Endothelial cell of umbilical vein (primary cell): ENCODE data around the gene ERCC1. TPM values are rescaled to one million over a fixed set of nuclear protein-coding genes. Genes with fewer than 3 reads are reported as not detected.

Source experiments
- BruUV-seq: library from RNA; stranded (reverse); fragments of 400-500 nt; replicated peaks from 2 replicates; lab custom pipeline; 2021; lab: Mats Ljungman, UMichigan
- CTCF ChIA-PET: fragments of 300-600, 350-600 bp; sonication (Branson Sonifier 250); formaldehyde crosslinking; loops from one replicate; lab custom pipeline; 2021; ENCODE audit warnings: antibody characterized with exemption, inconsistent platforms; lab: Charles Lee
- POLR2A ChIA-PET: fragments of 300-600, 350-600 bp; sonication (Branson Sonifier 250); formaldehyde crosslinking; loops from one replicate; lab custom pipeline; 2021; ENCODE audit warnings: antibody characterized with exemption, inconsistent platforms; lab: Charles Lee
- DNase-seq: peaks from one replicate; pipeline ENCODE4 v3.0.0-alpha.2; 2011; ENCODE audit warnings: low read depth, low spot score
- FAIRE-seq: peaks from 2 replicates; lab custom pipeline; 2011; peaks lifted over from hg19 to GRCh38; lab: Jason Lieb, UNC
- H2AFZ ChIP-seq: 2 replicates; pipeline ENCODE4 v1.6.0; 2012; ENCODE audit warnings: low read depth, low read length, control low read depth, inconsistent platforms
- H3K27ac ChIP-seq: 2 replicates; pipeline ENCODE4 v1.5.1; 2011; ENCODE audit warnings: low read depth, mild to moderate bottlenecking, control low read depth, low read length, moderate library complexity; ENCODE audit not compliant: insufficient read depth
- H3K27me3 ChIP-seq, 2 experiments: 2 replicates each; pipeline versions ENCODE4 v1.6.0 to v1.6.1; 2011; ENCODE audit warnings: low read length in 2 of 2, mixed read lengths in 1 of 2; ENCODE audit not compliant: control insufficient read depth in 2 of 2, insufficient read depth in 2 of 2
- H3K36me3 ChIP-seq, 2 experiments: 2 replicates in 1 of 2; 3 replicates in 1 of 2; pipeline ENCODE4 v1.5.1; 2011; ENCODE audit warnings: low read length in 2 of 2, mild to moderate bottlenecking in 1 of 2, moderate library complexity in 1 of 2; ENCODE audit not compliant: control insufficient read depth in 2 of 2, insufficient read depth in 2 of 2; ENCODE audit errors: extremely low read depth in 1 of 2
- H3K4me1 ChIP-seq: 3 replicates; pipeline ENCODE4 v1.5.1; 2011; ENCODE audit warnings: mild to moderate bottlenecking, low read length; ENCODE audit not compliant: control insufficient read depth, insufficient read depth; ENCODE audit errors: extremely low read depth
- H3K4me2 ChIP-seq: 2 replicates; pipeline ENCODE4 v1.6.1; 2011; ENCODE audit warnings: low read length, control low read depth, mixed read lengths; ENCODE audit not compliant: insufficient read depth
- H3K4me3 ChIP-seq, 3 experiments: fragments of 200-600 bp in 1 of 3; sonication (generic), shearing (Covaris generic) in 1 of 3; replicated peaks in 1 of 3; 2 replicates each; pipeline ENCODE4 v1.5.1; 2011 to 2016; ENCODE audit warnings: control low read depth in 3 of 3, low read length in 3 of 3, mild to moderate bottlenecking in 2 of 3, inconsistent platforms in 1 of 3, low read depth in 1 of 3, moderate library complexity in 1 of 3; ENCODE audit not compliant: insufficient read depth in 1 of 3
- H3K79me2 ChIP-seq: 2 replicates; pipeline ENCODE4 v1.6.0; 2012; ENCODE audit warnings: low read length, inconsistent platforms; ENCODE audit not compliant: control insufficient read depth, insufficient read depth
- H3K9ac ChIP-seq: replicated peaks from 2 replicates; pipeline ENCODE3; 2011; ENCODE audit warnings: low read length, control low read depth; ENCODE audit not compliant: insufficient read depth; ENCODE audit errors: extremely low read depth
- H3K9me1 ChIP-seq: replicated peaks from 3 replicates; pipeline ENCODE4 v1.6.0; 2011; ENCODE audit warnings: mild to moderate bottlenecking, low read length; ENCODE audit not compliant: control insufficient read depth, insufficient read depth; ENCODE audit errors: extremely low read depth
- H3K9me3 ChIP-seq: replicated peaks from 2 replicates; pipeline ENCODE4 v1.5.1; 2012; ENCODE audit warnings: low read length, inconsistent platforms; ENCODE audit not compliant: control insufficient read depth, insufficient read depth
- H4K20me1 ChIP-seq: replicated peaks from 2 replicates; pipeline ENCODE3; 2011; ENCODE audit warnings: mild to moderate bottlenecking, low read length; ENCODE audit not compliant: control insufficient read depth, insufficient read depth; ENCODE audit errors: extremely low read depth
- CTCF ChIP-seq, 2 donors: IDR thresholded peaks; 1 replicate in 1 of 2; 2 replicates in 1 of 2; pipeline ENCODE4 v1.5.1; 2011; ENCODE audit warnings: low read length in 2 of 2, mild to moderate bottlenecking in 2 of 2, moderate library complexity in 2 of 2, control low read depth in 1 of 2, inconsistent platforms in 1 of 2, low read depth in 1 of 2; ENCODE audit not compliant: insufficient read depth in 1 of 2; ENCODE audit errors: extremely low read depth in 1 of 2
- EZH2 ChIP-seq: IDR thresholded peaks from 2 replicates; pipeline ENCODE4 v1.6.1; 2012; ENCODE audit warnings: borderline replicate concordance, low read depth, mild to moderate bottlenecking, moderate library complexity, low read length, inconsistent platforms; ENCODE audit not compliant: severe bottlenecking
- MAX ChIP-seq: IDR thresholded peaks from 2 replicates; pipeline ENCODE4 v1.6.1; 2011; ENCODE audit not compliant: insufficient read depth, insufficient read length
- MYC ChIP-seq: IDR thresholded peaks from one replicate; pipeline ENCODE4 v1.6.1; 2011; ENCODE audit warnings: mild to moderate bottlenecking, low read depth, low read length
- dilution Hi-C: fragments of 300-500 bp; cut with MboI; formaldehyde crosslinking; loops from one replicate; pipeline ENCODE4 v1.15.0; 2019; ENCODE audit warnings: low sequenced_read_pairs; ENCODE audit not compliant: extremely low pct_ligation_motif_present
- intact Hi-C: fragments of 100-400 bp; cut with micrococcal nuclease; formaldehyde crosslinking; loops from one replicate; pipeline ENCODE4 v1.10.0; 2022
- polyA plus RNA-seq, 4 experiments: library from polyadenylated mRNA; depleted of rRNA in 3 of 4; stranded (reverse) in 3 of 4; unstranded in 1 of 4; fragments of >200 nt; gene quantifications; 2 replicates each; pipeline versions ENCODE4 v1.2.1 to v1.2.3, GENCODE V29; 2011 to 2012; ENCODE audit warnings: missing spikeins in 1 of 4
- total RNA-seq: library from RNA; stranded (reverse); gene quantifications from 2 replicates; pipeline ENCODE4 v1.2.3, GENCODE V29; 2021

ERCC1 gene
- total and polyA plus RNA-seq, 2 donors (not counting 3 experiments of a cell fraction or from before 2014, with no cell fraction given) = 81.8 to 126 TPM

GRCh38 chr19:45423033-45423588 is 606 bp downstream of the ERCC1 start:
- Histone ChIP-seq H3K27ac (peak overlapping the region; percentile 100), H2AFZ (no peak overlapping the region), H3K27me3 (no peaks in the 10 kb centered on the region), H3K4me1 (peaks cover 30% of the 10 kb centered on the region), H4K20me1 (no peaks in the 10 kb centered on the region), H3K36me3 (peaks cover 2 to 11% of the 10 kb centered on the region in 2 experiments), H3K9ac (peak overlapping the region; percentile 94), H3K4me2 (peak overlapping the region; percentile 85), H3K9me3 (no peaks in the 10 kb centered on the region), H3K4me3 (peak overlapping the region; percentile 59 to 73 (median 69)), H3K79me2 (peaks cover 27% of the 10 kb centered on the region), H3K9me1 (no peaks in the 10 kb centered on the region)
- CTCF ChIA-PET = interaction anchor here (1.1 to 2.8 kb wide), 3 partner anchors 10 to 62 kb away, joined by 4 to 18 read pairs (median 15); partner anchors contain the start of gene PPP1R13L
- intact Hi-C loops (loop anchor here (1.0 kb wide), 1 partner anchor 18 kb away; the partner anchor contains the start of gene PPP1R13L), dilution Hi-C loops (no loop called here)
- peak; percentile 12 for FAIRE-seq
- DNase-seq = no peak
- TF ChIP-seq CTCF (IDR thresholded peaks at IDR 0.05; ENCODE audit: extremely low read depth in 1 of 2, insufficient read depth in 1 of 2, low read depth in 1 of 2, low read length in 2 of 2) = no peak
- TF ChIP-seq EZH2 = no peak
- TF ChIP-seq MAX = no peak
- TF ChIP-seq MYC = no peak
- POLR2A ChIA-PET = interaction anchor here (0.7 kb wide), 1 partner anchor 82 kb away, joined by 3 read pairs; no protein-coding TSS in a partner anchor
- BruUV-seq = no TSS peak
